Lower leg skin (tissue), 3 donors: ENCODE data around the gene SLC8A2.

Source experiments
- CTCF ChIP-seq, 3 donors: fragments of 450-650 bp; IDR thresholded peaks; one replicate each; pipeline ENCODE4 v1.5.1; 2016; ENCODE audit warnings: antibody characterized with exemption in 3 of 3, mild to moderate bottlenecking in 3 of 3, moderate library complexity in 2 of 3
- POLR2A ChIP-seq, 2 donors: fragments of 450-650 bp; IDR thresholded peaks; one replicate each; pipeline ENCODE4 v1.6.1; 2016 to 2017; ENCODE audit warnings: antibody characterized with exemption in 2 of 2, mild to moderate bottlenecking in 1 of 2, moderate library complexity in 1 of 2

GRCh38 chr19:47444388-47444821, 27.3 kb downstream of the SLC8A2 start:
- TF ChIP-seq CTCF (IDR thresholded peaks at IDR 0.05): no peak
- TF ChIP-seq POLR2A (IDR thresholded peaks at IDR 0.05): no peak
